Measurements from ENCODE around the gene NPTN.
"Not testable (repeated sequence)": the region's sequence is repeated elsewhere in the genome, so short reads cannot be mapped to it uniquely, and the experiment has no call there.

NPTN gene

GRCh38 chr15:73600413-73601335 lies 32.5 kb downstream of the NPTN start:
- DNase-seq (ENCODE audit: low spot score): no peak

- DNase-seq (ENCODE audit: low spot score): peak; percentile 56
Measured at GRCh38 chr15:73599934-73600333, 33.3 kb downstream of the NPTN start.

- DNase-seq (ENCODE audit: low spot score): no peak
Measured at GRCh38 chr15:73598530-73599160, 34.5 kb downstream of the NPTN start.

GRCh38 chr15:73597036-73597638 lies 36.1 kb downstream of the NPTN start:
- DNase-seq (ENCODE audit: low spot score): no peak

GRCh38 chr15:73596174-73596573 lies 37.0 kb downstream of the NPTN start:
- no peak for DNase-seq (ENCODE audit: low spot score)

GRCh38 chr15:73594109-73594508 lies 39.1 kb downstream of the NPTN start:
- DNase-seq (ENCODE audit: low spot score): no peak

GRCh38 chr15:73593304-73594074 lies 39.7 kb downstream of the NPTN start:
- DNase-seq (ENCODE audit: low spot score): no peak

- DNase-seq (ENCODE audit: low spot score): no peak
Measured at GRCh38 chr15:73590263-73590662, 42.9 kb downstream of the NPTN start.

- DNase-seq (ENCODE audit: low spot score): no peak
Measured at GRCh38 chr15:73589766-73590165, 43.4 kb downstream of the NPTN start.

GRCh38 chr15:73585871-73586654 lies 47.1 kb downstream of the NPTN start:
- DNase-seq (ENCODE audit: low spot score): no peak

- DNase-seq (ENCODE audit: low spot score): no peak
Measured at GRCh38 chr15:73584699-73585420, 48.3 kb downstream of the NPTN start.

GRCh38 chr15:73583544-73583943 lies 49.6 kb downstream of the NPTN start:
- DNase-seq (ENCODE audit: low spot score): no peak

GRCh38 chr15:73582851-73583379 lies 50.3 kb downstream of the NPTN start:
- no peak for DNase-seq (ENCODE audit: low spot score)

- DNase-seq (ENCODE audit: low spot score): no peak
Measured at GRCh38 chr15:73578026-73578425, 55.2 kb downstream of the NPTN start.

- DNase-seq (ENCODE audit: low spot score): not testable (repeated sequence)
Measured at GRCh38 chr15:73577593-73577992, 55.6 kb downstream of the NPTN start.

GRCh38 chr15:73575636-73576247 lies 57.4 kb downstream of the NPTN start:
- DNase-seq (ENCODE audit: low spot score): no peak

- no peak for DNase-seq (ENCODE audit: low spot score)
Measured at GRCh38 chr15:73573572-73573971, 59.6 kb downstream of the NPTN start.

- no peak for DNase-seq (ENCODE audit: low spot score)
Measured at GRCh38 chr15:73573037-73573436, 60.2 kb downstream of the NPTN start.

- DNase-seq (ENCODE audit: low spot score): no peak
Measured at GRCh38 chr15:73572296-73572695, 60.9 kb downstream of the NPTN start.

GRCh38 chr15:73571346-73571745 lies 61.8 kb downstream of the NPTN start:
- no peak for DNase-seq (ENCODE audit: low spot score)

All from RKO (cell line).